Measurements from ENCODE around the gene LGALS3BP.

The LGALS3BP gene

DNA sequence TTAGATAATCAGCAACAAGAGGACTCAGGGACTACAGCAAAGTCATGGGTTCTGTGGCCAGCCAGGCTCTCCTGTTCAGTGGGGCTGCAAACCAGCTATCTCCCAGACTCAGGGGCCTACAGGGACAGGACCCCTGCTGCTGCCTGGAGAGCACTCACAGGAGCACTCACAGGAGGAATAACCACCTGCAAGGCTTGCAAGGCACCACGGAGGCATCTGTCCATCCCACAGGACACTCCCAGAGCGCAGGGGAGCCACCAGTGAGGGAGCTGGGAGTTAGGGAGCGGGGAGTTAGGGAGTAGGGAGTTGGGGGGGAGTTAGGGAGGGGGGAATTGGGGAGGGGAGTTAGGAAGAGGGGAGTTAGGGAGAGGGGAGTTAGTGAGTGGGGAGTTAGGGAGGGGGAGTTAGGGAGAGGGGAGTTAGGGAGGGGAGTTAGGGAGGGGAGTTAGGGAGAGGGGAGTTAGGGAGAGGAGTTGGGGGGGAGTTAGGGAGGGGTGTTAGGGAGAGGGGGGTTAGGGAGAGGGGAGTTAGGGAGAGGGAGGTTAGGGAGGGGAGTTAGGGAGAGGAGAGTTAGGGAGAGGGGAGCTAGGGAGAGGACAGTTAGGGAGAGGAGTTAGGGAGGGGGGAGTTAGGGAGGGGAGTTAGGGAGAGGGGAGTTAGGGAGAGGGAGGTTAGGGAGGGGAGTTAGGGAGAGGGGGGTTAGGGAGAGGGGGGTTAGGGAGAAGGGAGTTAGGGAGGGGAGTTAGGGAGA is 24.1 kb upstream of the LGALS3BP start:
- TF ChIP-seq, protein P1, sequence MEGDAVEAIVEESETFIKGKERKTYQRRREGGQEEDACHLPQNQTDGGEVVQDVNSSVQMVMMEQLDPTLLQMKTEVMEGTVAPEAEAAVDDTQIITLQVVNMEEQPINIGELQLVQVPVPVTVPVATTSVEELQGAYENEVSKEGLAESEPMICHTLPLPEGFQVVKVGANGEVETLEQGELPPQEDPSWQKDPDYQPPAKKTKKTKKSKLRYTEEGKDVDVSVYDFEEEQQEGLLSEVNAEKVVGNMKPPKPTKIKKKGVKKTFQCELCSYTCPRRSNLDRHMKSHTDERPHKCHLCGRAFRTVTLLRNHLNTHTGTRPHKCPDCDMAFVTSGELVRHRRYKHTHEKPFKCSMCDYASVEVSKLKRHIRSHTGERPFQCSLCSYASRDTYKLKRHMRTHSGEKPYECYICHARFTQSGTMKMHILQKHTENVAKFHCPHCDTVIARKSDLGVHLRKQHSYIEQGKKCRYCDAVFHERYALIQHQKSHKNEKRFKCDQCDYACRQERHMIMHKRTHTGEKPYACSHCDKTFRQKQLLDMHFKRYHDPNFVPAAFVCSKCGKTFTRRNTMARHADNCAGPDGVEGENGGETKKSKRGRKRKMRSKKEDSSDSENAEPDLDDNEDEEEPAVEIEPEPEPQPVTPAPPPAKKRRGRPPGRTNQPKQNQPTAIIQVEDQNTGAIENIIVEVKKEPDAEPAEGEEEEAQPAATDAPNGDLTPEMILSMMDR (IDR thresholded peaks at IDR 0.05), result no peak

DNA sequence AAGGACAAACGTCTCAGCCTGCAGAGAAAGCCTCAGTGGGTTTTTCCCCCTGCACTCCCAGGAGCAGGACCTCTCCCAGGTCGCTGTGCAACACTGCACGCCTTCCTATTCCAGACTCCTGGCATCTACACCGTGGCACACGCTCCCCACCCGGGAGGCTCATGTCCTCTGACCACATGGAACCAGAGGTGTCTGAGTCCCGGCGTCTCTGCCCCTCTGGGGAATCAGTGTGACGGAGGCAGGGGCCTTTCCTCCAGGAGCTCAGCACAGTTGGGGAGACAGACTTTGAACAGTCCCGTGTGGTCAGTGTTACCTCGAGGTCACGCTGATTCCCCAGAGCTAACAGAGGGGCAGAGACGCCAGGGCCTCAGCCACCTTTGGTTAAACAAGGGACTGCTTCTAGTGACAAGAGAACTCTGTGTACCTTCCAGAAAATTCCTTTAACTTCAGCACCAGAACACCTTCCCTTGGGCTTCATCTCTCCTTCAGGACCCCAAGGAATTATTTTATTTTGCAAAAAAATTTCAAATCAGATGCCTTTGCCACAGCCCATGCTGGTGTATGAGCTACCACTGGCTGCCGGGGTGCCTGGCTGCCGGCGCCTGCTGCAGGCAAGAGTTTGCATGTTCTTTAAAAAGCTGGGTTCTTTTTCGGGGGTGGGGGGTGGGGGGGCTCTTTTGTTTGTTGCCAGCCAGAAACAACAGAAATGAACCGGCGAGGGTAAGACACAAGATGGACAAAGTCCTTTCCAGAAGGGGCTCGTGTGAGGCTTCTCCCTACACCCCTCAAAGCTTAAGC is 23.3 kb upstream of the LGALS3BP start:
- TF ChIP-seq, protein P1 (IDR thresholded peaks at IDR 0.05), result no peak

DNA sequence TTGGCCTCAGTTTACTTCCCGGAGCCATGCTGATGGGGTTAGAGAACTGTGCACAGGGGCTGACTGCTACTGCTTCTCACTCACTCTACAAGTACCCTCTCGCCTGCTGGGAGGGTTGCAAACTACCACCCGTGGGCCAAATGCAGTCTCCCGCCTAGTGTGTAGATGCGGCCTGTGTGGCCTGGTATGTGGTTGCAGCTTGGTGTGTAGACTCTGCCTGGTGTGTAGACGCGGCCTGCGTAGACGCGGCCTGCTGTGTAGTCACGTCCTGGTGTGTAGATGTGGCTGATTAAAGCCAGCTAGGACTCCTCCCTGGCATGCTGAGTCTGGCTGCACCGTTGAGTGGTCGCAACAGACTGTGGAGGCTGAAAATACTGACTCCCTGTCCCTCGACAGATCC is 22.6 kb upstream of the LGALS3BP start:
- TF ChIP-seq, protein P1 (IDR thresholded peaks at IDR 0.05), result no peak

DNA sequence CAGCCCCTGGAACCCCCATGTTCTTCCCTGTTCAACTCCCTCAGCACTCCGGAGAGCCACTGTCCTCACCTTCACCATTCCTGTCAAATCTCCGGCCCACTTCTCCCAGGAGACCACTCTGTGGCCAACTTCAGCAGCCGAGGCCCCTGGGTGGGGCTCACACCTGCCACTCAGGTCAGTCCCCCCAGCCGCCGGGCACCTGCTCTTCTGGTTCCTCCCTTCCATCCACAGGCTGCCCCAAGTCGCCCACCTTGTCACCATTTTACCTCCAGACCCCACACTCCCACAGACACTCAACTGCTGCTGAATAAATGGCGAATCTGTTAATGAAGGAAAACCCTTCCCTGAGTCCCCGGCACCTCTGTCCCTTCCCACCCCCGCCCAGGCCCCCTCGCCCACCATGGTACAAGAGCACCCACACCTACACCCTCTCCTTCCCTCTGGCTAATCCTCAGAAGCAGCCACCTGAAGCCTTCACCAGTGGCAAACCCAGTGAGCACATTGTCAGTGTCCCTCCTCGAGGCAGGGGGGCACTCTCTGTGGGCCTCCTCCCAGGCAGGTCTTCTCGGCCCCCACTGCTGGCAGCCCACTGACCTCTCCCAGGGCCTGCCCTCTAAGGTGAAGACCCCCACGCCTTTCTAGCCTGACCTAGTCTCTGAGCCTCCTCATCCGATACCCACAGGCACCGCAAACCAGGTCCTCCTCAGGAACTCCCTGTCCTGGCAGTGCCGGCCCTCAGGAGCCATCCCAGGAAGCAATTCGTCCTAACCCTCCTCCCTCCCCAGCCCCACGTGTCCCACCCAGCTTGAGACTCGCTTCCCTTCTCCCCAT is 21.7 kb upstream of the LGALS3BP start:
- TF ChIP-seq, protein P1 (IDR thresholded peaks at IDR 0.05), result no peak

DNA sequence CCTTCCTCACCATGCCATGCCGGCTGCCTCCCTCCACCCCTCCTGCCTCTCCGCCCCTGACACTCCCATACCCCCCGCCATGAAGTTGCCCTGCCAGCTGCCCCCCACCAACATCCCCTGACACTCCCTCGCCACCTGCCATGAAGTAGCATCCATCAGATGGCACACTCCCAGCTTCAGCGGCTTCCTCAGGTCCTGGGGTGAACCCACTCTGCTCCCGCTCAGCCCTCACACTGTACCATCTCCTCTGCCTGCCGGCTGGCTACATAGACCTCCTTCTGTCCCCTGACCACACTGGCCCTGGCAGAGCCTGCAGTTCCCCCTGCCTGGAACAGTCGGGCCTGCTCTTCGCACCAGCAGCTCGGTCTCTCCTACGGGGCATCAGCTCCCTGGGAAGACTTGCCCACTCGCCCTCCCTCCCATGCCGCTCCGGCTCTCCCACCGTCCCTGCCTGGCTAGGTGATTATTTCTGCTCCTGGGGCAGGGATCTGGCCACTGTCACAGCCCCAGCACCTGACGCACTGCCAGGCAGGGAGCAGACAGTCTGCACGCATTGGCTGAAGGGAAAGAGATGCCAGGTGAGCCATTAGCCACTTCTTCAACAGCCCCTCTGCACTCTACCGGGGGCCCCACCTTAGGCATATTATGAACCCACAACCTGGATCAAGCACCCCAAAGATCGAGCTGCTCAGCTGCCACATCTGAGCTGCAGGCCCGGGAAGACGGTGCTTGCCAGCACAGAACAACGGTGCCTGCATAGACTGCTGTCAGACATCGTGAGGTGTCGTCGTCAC is 20.9 kb upstream of the LGALS3BP start:
- TF ChIP-seq, protein P1 (IDR thresholded peaks at IDR 0.05), result no peak

DNA sequence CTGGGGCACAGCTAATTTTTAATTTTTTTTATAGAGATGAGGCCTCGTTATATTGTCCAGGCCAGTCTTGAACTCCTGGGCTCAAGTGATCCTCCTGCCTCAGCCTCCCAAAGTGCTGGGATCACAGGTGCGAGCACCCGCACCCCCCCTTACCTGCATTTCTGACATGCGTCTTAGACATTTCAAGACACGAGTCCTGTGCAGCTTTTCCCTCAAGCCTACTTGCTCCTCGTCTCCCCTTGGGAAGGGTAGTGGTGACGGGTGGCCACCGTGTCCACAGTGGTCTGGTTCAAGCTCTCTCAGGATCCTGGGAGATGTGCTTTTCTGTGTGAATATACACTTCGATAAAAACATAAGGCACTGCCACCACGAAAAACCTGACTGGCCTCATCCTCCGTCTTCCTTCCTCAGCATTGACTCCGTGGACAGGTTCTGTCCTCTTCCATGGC is 20.2 kb upstream of the LGALS3BP start:
- TF ChIP-seq, protein P1 (IDR thresholded peaks at IDR 0.05), result no peak
